Ovary (tissue), 9 donors: Measurements from ENCODE around the gene AFF1. TPM values are rescaled to one million over a fixed set of nuclear protein-coding genes. Genes with fewer than 3 reads are reported as not detected.
"Not testable (repeated sequence)": the region's sequence is repeated elsewhere in the genome, so short reads cannot be mapped to it uniquely, and the experiment has no call there.

Experiments
- DNase-seq, 5 donors: peaks; one replicate each; pipeline ENCODE4 v3.0.0-alpha.2; 2019 to 2020
- H3K27ac ChIP-seq, 2 donors: fragments of 200-600 bp; one replicate each; pipeline versions ENCODE4 v1.5.1 to v1.8.0; 2019 to 2022
- H3K27me3 ChIP-seq: fragments of 200-600 bp; one replicate; pipeline ENCODE4 v1.8.0; 2022
- H3K36me3 ChIP-seq: fragments of 200-600 bp; sonication (generic); one replicate; pipeline ENCODE4 v1.5.1; 2019
- H3K4me1 ChIP-seq: one replicate; pipeline ENCODE4 v1.8.1; 2013; ENCODE audit warnings: mild to moderate bottlenecking, moderate library complexity; ENCODE audit not compliant: insufficient read depth
- H3K4me3 ChIP-seq: fragments of 200-600 bp; sonication (generic); one replicate; pipeline ENCODE4 v1.5.1; 2017
- H3K9me3 ChIP-seq, 2 donors: fragments of 200-600 bp in 1 of 2; sonication (generic) in 1 of 2; one replicate each; pipeline versions ENCODE4 v1.5.1 to v1.8.1; 2013 to 2019; ENCODE audit warnings: mild to moderate bottlenecking in 1 of 2, moderate library complexity in 1 of 2
- EP300 ChIP-seq: sonication (generic); formaldehyde crosslinking; IDR thresholded peaks from one replicate; pipeline ENCODE4 v1.6.1; 2017; ENCODE audit warnings: antibody characterized with exemption
- POLR2A ChIP-seq: fragments of 450-650 bp; IDR thresholded peaks from one replicate; pipeline ENCODE4 v1.6.1; 2017; ENCODE audit warnings: antibody characterized with exemption, mild to moderate bottlenecking, moderate library complexity
- WGBS, 3 donors: extraction: QIAGEN DNeasy Blood & Tissue Kit in 1 of 3; methylation state at CpG; one replicate each; pipeline versions ENCODE4 v1.1.5 to v1.1.7; 2013 to 2017; 5-methylcytosine and 5-hydroxymethylcytosine counted together
- intact Hi-C, 4 donors: fragments of 100-400 bp; cut with DNase I; formaldehyde crosslinking; loops; one replicate each; pipeline versions ENCODE4 v1.11.0 to v1.15.1; 2022 to 2023
- polyA plus RNA-seq, 2 donors: library from polyadenylated mRNA; stranded (reverse); fragments of 200-250 nt in 1 of 2; fragments of 350-450 nt in 1 of 2; fragmentation: Illumina TruSeq in 1 of 2; extraction: RNeasy Lipid Tissue Mini Kit (QIAGEN cat#74804) in 1 of 2; gene quantifications; one replicate each; pipeline ENCODE4 v1.2.3, GENCODE V29; 2013 to 2014
- total RNA-seq, 7 donors: library from RNA; depleted of rRNA in 2 of 7; stranded (reverse); fragments of >200 nt in 2 of 7; fragmentation: NEBNext Ultra II Directional in 3 of 7; extraction: Animal tissue kit (Norgen Biotek cat#: 25700) in 3 of 7; gene quantifications; one replicate each; pipeline versions ENCODE4 v1.1.0 to v1.2.4, GENCODE V29; 2016 to 2023
- TF ChIP-seq, protein P1 (sequence below), 3 donors: fragments of 450-650 bp in 2 of 3; fragments of 200-600 bp in 1 of 3; IDR thresholded peaks; one replicate each; pipeline versions ENCODE4 v1.5.1 to v1.8.0; 2016 to 2022; ENCODE audit warnings: antibody characterized with exemption in 3 of 3, mild to moderate bottlenecking in 1 of 3
- donor health status: DM: no; HTN: no; CAD: no; lungs with moderate emphysema.
- donor health status: DM: no; HTN: no; CAD: no.
- donor health status: Bipolar disorder and iron deficiency.
- donor health status: DM: yes; HTN: yes; CAD: no.
- donor health status: DM: no; HTN: no; CAD: no.
- donor health status: DM: yes; HTN: yes; CAD: no.

The AFF1 gene
- total and polyA plus RNA-seq, 9 donors, result 26.0 to 107 (median 76.7) TPM

DNA sequence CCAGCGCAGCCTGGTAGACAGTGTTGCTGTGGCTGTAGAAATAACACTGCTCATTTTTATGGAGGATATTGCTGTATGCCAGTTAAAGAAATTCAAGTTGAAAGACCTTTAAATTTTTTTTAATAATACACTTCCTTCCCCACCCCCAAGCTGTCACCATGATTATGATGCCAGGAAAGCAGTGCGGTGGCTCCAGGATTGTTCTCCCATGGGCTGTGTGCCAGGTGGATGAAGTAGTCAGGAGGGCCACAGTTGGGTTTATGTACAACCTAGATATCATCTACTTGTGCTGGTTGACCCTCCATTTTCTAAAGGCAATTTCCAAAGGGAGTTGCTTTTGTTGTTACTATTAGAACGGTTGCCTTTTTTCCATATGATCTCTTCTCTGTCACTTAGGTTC is 136.6 kb downstream of the AFF1 start:
- WGBS, 3 donors, result 87 to 94% (median 92%) methylated on average over 3 of the region's 3 CpGs
- Histone ChIP-seq H3K4me3 (no peak overlapping the region), H3K36me3 (no peaks in the 10 kb centered on the region), H3K9me3 (no peaks in the 10 kb centered on the region), H3K27me3 (no peaks in the 10 kb centered on the region), H3K27ac (no peak overlapping the region), H3K4me1 (peaks cover 16% of the 10 kb centered on the region)
- TF ChIP-seq, protein P1, sequence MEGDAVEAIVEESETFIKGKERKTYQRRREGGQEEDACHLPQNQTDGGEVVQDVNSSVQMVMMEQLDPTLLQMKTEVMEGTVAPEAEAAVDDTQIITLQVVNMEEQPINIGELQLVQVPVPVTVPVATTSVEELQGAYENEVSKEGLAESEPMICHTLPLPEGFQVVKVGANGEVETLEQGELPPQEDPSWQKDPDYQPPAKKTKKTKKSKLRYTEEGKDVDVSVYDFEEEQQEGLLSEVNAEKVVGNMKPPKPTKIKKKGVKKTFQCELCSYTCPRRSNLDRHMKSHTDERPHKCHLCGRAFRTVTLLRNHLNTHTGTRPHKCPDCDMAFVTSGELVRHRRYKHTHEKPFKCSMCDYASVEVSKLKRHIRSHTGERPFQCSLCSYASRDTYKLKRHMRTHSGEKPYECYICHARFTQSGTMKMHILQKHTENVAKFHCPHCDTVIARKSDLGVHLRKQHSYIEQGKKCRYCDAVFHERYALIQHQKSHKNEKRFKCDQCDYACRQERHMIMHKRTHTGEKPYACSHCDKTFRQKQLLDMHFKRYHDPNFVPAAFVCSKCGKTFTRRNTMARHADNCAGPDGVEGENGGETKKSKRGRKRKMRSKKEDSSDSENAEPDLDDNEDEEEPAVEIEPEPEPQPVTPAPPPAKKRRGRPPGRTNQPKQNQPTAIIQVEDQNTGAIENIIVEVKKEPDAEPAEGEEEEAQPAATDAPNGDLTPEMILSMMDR (IDR thresholded peaks at IDR 0.05), result no peak
- TF ChIP-seq EP300, result no peak
- no peak for TF ChIP-seq POLR2A
- DNase-seq, result no peak
- intact Hi-C loops, result loop anchor here in 1 of 4 donors (10.0 kb wide), 1 partner anchor 57 kb away; no protein-coding TSS in a partner anchor

DNA sequence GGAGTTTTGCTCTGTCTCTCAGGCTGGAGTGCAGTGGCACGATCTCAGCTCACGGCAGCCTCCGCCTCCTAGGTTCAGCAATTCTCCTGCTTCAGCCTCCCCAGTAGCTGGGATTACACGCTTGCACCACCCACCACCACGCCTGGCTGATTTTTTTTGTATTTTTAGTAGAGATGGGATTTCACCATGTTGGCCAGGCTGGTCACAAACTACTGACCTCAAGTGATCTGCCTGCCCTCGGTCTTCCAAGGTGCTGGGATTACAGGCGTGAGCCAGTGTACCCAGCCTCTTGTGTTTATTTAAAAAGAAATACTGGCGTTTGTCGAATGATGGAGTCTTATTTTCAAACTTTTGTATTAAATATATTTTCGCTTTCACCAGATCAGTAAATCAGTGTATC is 137.7 kb downstream of the AFF1 start:
- not testable (repeated sequence) for H3K36me3 ChIP-seq, H3K27me3 ChIP-seq, DNase-seq, H3K9me3 ChIP-seq, H3K27ac ChIP-seq, H3K4me3 ChIP-seq
- 92 to 93% (median 93%) methylated on average over 10 of the region's 10 CpGs for WGBS, 3 donors
- intact Hi-C loops, result loop anchor here in 1 of 4 donors (10.0 kb wide), 1 partner anchor 58 kb away; no protein-coding TSS in a partner anchor
- H3K4me1 ChIP-seq, result peaks cover 13% of the 10 kb centered on the region

DNA sequence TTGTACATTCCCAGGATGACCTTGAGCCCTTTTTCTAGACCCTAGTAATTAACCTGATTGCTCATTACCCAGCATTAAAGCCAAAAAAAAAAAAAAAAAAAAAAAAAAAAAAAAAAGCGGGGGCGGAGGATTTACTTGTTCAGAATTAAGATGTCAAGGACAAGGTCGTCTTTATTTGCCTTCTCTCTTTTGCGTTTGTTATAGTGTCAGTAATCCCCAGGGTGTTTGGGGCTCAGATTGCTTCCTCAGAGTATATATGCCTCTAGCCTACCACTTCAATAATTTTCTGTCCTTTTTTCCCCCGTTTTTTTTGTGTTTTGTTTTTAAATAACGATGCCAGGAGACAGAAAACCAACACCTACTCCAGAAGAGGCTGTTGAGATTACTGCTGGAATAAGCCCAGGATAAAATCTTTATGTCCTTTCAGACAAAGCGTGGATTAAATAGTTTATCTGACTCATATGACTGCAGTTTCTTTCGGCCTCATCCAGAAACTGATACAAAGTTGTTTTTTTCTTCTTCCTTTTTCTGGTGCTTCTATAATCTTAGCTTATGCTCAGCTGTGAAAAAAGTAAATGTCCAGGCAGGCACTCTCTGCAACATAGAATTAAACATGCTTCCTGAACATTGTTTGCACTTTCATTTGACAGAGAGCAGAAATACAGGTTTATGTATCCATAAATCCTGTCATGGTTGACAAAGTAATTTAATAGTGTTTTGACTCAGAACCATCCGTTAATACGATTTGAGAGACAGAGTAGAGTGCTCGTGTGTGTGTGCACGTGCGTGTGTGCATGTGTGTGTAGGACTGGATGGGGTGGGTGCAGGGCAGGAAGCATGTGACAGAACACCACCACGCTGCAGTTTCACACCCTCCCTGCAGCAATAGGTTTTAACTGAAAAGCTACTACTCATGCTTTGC is 138.6 kb downstream of the AFF1 start:
- no peaks in the 10 kb centered on the region for H3K9me3 ChIP-seq
- H3K4me3 ChIP-seq, result no peak overlapping the region
- 19 to 22% (median 21%) methylated on average over 14 of the region's 14 CpGs for WGBS, 3 donors
- intact Hi-C loops, result loop anchor here in 1 of 4 donors (10.0 kb wide), 1 partner anchor 59 kb away; no protein-coding TSS in a partner anchor
- H3K4me1 ChIP-seq, result peaks cover 12% of the 10 kb centered on the region
- no peaks in the 10 kb centered on the region for H3K36me3 ChIP-seq
- no peak overlapping the region for H3K27ac ChIP-seq
- no peaks in the 10 kb centered on the region for H3K27me3 ChIP-seq
- DNase-seq, result no peak
- TF ChIP-seq EP300, result no peak

DNA sequence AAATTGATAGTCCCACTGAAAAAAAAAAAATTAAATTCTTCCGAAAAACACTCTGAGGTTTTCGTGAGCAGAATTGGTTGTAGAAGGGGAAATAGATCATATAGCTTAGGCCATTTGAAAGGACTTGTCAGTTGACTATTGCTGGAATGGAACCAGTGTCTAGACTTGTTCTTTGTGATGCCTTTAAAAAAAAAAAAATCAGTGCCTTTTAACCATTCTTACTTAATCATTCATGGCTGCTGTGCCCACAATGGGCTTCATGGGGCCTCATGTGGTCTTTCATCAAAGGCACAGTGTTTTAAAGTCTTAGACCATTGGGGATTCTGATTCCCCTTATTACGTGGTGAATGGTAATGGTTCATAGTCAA is 139.3 kb downstream of the AFF1 start:
- Histone ChIP-seq H3K27me3 (no peaks in the 10 kb centered on the region), H3K36me3 (no peaks in the 10 kb centered on the region), H3K9me3 (no peaks in the 10 kb centered on the region), H3K4me1 (peaks cover 10% of the 10 kb centered on the region), H3K27ac (no peak overlapping the region), H3K4me3 (no peak overlapping the region)
- no peak for DNase-seq
- TF ChIP-seq, protein P1 (IDR thresholded peaks at IDR 0.05), result no peak
- TF ChIP-seq EP300, result no peak
- no peak for TF ChIP-seq POLR2A
- 59 to 74% (median 64%) methylated on average over 3 of the region's 3 CpGs for WGBS, 3 donors
- intact Hi-C loops, result loop anchor here in 1 of 4 donors (10.0 kb wide), 1 partner anchor 59 kb away; no protein-coding TSS in a partner anchor

DNA sequence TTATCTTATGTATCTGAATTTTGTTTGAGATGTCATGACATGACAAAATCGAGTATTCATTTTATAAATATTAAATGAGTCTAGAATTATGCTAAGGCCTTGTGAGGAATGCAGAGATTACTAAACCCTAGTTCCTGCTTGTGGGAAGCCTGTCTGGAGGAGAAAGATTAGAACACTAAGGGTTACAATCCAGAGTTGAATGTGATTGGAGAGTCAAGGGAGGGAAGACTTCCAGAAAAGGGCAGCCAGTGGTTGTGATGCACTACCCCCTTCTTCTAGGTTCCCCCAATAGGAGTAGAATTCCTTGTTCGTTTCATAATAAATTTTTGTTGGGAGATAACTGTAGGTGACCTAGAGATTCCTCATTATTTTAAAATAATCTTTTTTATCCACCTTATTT is 141.1 kb downstream of the AFF1 start:
- TF ChIP-seq, protein P1 (IDR thresholded peaks at IDR 0.05), result no peak
- TF ChIP-seq EP300, result no peak
- no peak for TF ChIP-seq POLR2A
- Histone ChIP-seq H3K27ac (no peak overlapping the region), H3K27me3 (no peaks in the 10 kb centered on the region), H3K9me3 (no peaks in the 10 kb centered on the region), H3K4me3 (no peak overlapping the region), H3K36me3 (no peaks in the 10 kb centered on the region), H3K4me1 (peaks cover 17% of the 10 kb centered on the region)
- WGBS, 3 donors, result 44 to 47% (median 44%) methylated on average over 2 of the region's 2 CpGs
- intact Hi-C loops, result loop anchor here in 2 of 4 donors (5.0 to 10.0 kb wide), 2 partner anchors 61 to 69 kb away; no protein-coding TSS in a partner anchor
- DNase-seq, result no peak
